H1 (cell line): Measurements from ENCODE around the gene ADAMTS4.

Experiments
- ASH2L ChIP-seq: fragments of 200-600, 300-600 bp; sonication (generic); IDR thresholded peaks from one replicate; pipeline ENCODE4 v1.7.1; 2017; ENCODE audit warnings: low read length
- BACH1 ChIP-seq: IDR thresholded peaks from 2 replicates; pipeline ENCODE4 v1.6.1; 2012; ENCODE audit warnings: low read length, improper control_type of control experiment
- CHD1 ChIP-seq: IDR thresholded peaks from 2 replicates; pipeline ENCODE4 v1.6.1; 2012; ENCODE audit warnings: low read depth, low read length, improper control_type of control experiment
- EP300 ChIP-seq, 2 experiments: IDR thresholded peaks; 1 replicate in 1 of 2; 2 replicates in 1 of 2; pipeline ENCODE4 v1.6.1; 2011 to 2012; ENCODE audit warnings: low read depth in 2 of 2, low read length in 2 of 2, mild to moderate bottlenecking in 2 of 2, borderline replicate concordance in 1 of 2, inconsistent platforms in 1 of 2, moderate library complexity in 1 of 2
- GTF2F1 ChIP-seq: IDR thresholded peaks from 2 replicates; pipeline ENCODE4 v1.6.1; 2012; ENCODE audit warnings: low read depth, low read length, improper control_type of control experiment, borderline replicate concordance
- JUND ChIP-seq: IDR thresholded peaks from 2 replicates; pipeline ENCODE4 v1.6.1; 2011; ENCODE audit warnings: mild to moderate bottlenecking, improper control_type of control experiment, low read length
- POLR2A ChIP-seq, 2 experiments: IDR thresholded peaks; 1 replicate in 1 of 2; 2 replicates in 1 of 2; pipeline ENCODE4 v1.6.1; 2011; ENCODE audit warnings: low read depth in 2 of 2, low read length in 2 of 2, mild to moderate bottlenecking in 2 of 2; ENCODE audit errors: control extremely low read depth in 1 of 2
- POLR2AphosphoS5 ChIP-seq: IDR thresholded peaks from 2 replicates; pipeline ENCODE4 v1.6.1; 2011; ENCODE audit warnings: low read depth, low read length
- SP1 ChIP-seq: IDR thresholded peaks from 2 replicates; pipeline ENCODE4 v1.6.1; 2011; ENCODE audit warnings: low read depth, low read length
- TAF1 ChIP-seq: IDR thresholded peaks from 2 replicates; pipeline ENCODE4 v1.6.1; 2011; ENCODE audit warnings: mild to moderate bottlenecking, low read depth, low read length
- ZNF274 ChIP-seq: IDR thresholded peaks from 2 replicates; pipeline ENCODE4 v1.7.0; 2012; ENCODE audit warnings: low read length, borderline replicate concordance; ENCODE audit errors: extremely low read depth
- TF ChIP-seq, protein P1 (sequence below): IDR thresholded peaks from 2 replicates; pipeline ENCODE4 v1.6.1; 2012; ENCODE audit warnings: inconsistent platforms
- TF ChIP-seq, protein P2 (sequence below): IDR thresholded peaks from 2 replicates; pipeline ENCODE4 v1.6.1; 2011; ENCODE audit warnings: low read length, improper control_type of control experiment

DNA sequence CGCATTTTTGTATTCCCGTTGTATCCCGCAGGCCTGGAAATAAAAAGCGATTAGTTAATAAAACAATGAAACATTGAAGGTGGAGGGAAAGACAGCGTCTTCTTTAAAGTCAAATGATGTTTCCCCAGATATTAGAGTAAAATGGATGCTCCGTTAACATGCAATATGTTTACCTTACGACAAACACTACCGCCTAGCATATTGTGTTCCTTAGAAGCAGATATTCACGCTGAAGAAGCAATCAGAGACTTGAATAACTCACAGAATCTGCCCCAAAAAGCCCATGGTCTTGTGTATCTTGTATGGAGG, 21.0 kb downstream of the ADAMTS4 start:
- no peak for TF ChIP-seq ZNF274
- TF ChIP-seq GTF2F1 = no peak
- no peak for TF ChIP-seq SP1
- TF ChIP-seq, protein P1, sequence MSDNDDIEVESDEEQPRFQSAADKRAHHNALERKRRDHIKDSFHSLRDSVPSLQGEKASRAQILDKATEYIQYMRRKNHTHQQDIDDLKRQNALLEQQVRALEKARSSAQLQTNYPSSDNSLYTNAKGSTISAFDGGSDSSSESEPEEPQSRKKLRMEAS = no peak
- TF ChIP-seq ASH2L = no peak
- TF ChIP-seq POLR2AphosphoS5 = no peak
- no peak for TF ChIP-seq BACH1
- TF ChIP-seq, protein P2, sequence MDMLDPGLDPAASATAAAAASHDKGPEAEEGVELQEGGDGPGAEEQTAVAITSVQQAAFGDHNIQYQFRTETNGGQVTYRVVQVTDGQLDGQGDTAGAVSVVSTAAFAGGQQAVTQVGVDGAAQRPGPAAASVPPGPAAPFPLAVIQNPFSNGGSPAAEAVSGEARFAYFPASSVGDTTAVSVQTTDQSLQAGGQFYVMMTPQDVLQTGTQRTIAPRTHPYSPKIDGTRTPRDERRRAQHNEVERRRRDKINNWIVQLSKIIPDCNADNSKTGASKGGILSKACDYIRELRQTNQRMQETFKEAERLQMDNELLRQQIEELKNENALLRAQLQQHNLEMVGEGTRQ = no peak
- no peak for TF ChIP-seq CHD1
- no peak for TF ChIP-seq EP300 (IDR thresholded peaks at IDR 0.05; ENCODE audit: borderline replicate concordance in 1 of 2, low read depth in 2 of 2, low read length in 2 of 2)
- no peak for TF ChIP-seq JUND
- no peak for TF ChIP-seq TAF1
- no peak for TF ChIP-seq POLR2A (IDR thresholded peaks at IDR 0.05; ENCODE audit: control extremely low read depth in 1 of 2, low read depth in 2 of 2, low read length in 2 of 2)
